ENCODE measurements around the gene PRRG2.
A peak's percentile ranks its signal among the peaks of the same experiment; 100 is the strongest.

DNA sequence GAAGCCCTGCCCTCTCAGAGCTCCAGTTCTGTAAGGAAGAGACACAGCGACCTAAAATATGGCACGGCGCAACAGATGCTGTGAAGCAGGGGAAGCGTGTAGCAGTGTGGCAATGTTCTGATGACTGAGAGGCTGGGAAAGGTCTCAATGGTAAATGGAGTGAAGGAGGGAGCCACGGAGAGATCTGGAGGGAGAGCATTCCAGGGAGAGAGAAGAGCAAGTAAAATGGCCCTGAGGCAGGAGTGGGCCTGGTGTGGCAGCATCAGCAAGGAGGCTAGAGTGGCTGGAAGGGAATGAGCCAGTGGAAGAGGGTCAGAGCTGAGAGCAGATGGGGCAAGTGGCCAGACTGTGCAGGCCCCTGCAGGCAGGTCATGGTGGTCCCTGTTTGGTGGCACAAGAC is 37.0 kb upstream of the PRRG2 start:
- TF ChIP-seq ZNF274 (IDR thresholded peaks at IDR 0.05; ENCODE audit: low read length), result no peak
- TF ChIP-seq ZNF274 (tag by site-specific recombination; IDR thresholded peaks at IDR 0.05; ENCODE audit: borderline replicate concordance), result no peak
- no peak for TF ChIP-seq ZNF350 (tag by site-specific recombination; IDR thresholded peaks at IDR 0.05)
- TF ChIP-seq ZNF747 (tag by site-specific recombination; IDR thresholded peaks at IDR 0.05), result no peak
- TF ChIP-seq, protein P1, sequence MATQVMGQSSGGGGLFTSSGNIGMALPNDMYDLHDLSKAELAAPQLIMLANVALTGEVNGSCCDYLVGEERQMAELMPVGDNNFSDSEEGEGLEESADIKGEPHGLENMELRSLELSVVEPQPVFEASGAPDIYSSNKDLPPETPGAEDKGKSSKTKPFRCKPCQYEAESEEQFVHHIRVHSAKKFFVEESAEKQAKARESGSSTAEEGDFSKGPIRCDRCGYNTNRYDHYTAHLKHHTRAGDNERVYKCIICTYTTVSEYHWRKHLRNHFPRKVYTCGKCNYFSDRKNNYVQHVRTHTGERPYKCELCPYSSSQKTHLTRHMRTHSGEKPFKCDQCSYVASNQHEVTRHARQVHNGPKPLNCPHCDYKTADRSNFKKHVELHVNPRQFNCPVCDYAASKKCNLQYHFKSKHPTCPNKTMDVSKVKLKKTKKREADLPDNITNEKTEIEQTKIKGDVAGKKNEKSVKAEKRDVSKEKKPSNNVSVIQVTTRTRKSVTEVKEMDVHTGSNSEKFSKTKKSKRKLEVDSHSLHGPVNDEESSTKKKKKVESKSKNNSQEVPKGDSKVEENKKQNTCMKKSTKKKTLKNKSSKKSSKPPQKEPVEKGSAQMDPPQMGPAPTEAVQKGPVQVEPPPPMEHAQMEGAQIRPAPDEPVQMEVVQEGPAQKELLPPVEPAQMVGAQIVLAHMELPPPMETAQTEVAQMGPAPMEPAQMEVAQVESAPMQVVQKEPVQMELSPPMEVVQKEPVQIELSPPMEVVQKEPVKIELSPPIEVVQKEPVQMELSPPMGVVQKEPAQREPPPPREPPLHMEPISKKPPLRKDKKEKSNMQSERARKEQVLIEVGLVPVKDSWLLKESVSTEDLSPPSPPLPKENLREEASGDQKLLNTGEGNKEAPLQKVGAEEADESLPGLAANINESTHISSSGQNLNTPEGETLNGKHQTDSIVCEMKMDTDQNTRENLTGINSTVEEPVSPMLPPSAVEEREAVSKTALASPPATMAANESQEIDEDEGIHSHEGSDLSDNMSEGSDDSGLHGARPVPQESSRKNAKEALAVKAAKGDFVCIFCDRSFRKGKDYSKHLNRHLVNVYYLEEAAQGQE (tag by site-specific recombination; IDR thresholded peaks at IDR 0.05), result no peak
- TF ChIP-seq, protein P2, sequence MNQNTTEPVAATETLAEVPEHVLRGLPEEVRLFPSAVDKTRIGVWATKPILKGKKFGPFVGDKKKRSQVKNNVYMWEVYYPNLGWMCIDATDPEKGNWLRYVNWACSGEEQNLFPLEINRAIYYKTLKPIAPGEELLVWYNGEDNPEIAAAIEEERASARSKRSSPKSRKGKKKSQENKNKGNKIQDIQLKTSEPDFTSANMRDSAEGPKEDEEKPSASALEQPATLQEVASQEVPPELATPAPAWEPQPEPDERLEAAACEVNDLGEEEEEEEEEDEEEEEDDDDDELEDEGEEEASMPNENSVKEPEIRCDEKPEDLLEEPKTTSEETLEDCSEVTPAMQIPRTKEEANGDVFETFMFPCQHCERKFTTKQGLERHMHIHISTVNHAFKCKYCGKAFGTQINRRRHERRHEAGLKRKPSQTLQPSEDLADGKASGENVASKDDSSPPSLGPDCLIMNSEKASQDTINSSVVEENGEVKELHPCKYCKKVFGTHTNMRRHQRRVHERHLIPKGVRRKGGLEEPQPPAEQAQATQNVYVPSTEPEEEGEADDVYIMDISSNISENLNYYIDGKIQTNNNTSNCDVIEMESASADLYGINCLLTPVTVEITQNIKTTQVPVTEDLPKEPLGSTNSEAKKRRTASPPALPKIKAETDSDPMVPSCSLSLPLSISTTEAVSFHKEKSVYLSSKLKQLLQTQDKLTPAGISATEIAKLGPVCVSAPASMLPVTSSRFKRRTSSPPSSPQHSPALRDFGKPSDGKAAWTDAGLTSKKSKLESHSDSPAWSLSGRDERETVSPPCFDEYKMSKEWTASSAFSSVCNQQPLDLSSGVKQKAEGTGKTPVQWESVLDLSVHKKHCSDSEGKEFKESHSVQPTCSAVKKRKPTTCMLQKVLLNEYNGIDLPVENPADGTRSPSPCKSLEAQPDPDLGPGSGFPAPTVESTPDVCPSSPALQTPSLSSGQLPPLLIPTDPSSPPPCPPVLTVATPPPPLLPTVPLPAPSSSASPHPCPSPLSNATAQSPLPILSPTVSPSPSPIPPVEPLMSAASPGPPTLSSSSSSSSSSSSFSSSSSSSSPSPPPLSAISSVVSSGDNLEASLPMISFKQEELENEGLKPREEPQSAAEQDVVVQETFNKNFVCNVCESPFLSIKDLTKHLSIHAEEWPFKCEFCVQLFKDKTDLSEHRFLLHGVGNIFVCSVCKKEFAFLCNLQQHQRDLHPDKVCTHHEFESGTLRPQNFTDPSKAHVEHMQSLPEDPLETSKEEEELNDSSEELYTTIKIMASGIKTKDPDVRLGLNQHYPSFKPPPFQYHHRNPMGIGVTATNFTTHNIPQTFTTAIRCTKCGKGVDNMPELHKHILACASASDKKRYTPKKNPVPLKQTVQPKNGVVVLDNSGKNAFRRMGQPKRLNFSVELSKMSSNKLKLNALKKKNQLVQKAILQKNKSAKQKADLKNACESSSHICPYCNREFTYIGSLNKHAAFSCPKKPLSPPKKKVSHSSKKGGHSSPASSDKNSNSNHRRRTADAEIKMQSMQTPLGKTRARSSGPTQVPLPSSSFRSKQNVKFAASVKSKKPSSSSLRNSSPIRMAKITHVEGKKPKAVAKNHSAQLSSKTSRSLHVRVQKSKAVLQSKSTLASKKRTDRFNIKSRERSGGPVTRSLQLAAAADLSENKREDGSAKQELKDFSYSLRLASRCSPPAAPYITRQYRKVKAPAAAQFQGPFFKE (tag by site-specific recombination; IDR thresholded peaks at IDR 0.05; ENCODE audit: borderline replicate concordance), result no peak
- TF ChIP-seq, protein P3, sequence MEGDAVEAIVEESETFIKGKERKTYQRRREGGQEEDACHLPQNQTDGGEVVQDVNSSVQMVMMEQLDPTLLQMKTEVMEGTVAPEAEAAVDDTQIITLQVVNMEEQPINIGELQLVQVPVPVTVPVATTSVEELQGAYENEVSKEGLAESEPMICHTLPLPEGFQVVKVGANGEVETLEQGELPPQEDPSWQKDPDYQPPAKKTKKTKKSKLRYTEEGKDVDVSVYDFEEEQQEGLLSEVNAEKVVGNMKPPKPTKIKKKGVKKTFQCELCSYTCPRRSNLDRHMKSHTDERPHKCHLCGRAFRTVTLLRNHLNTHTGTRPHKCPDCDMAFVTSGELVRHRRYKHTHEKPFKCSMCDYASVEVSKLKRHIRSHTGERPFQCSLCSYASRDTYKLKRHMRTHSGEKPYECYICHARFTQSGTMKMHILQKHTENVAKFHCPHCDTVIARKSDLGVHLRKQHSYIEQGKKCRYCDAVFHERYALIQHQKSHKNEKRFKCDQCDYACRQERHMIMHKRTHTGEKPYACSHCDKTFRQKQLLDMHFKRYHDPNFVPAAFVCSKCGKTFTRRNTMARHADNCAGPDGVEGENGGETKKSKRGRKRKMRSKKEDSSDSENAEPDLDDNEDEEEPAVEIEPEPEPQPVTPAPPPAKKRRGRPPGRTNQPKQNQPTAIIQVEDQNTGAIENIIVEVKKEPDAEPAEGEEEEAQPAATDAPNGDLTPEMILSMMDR (tag by site-specific recombination; IDR thresholded peaks at IDR 0.05), result no peak
- TF ChIP-seq KLF8 (tag by site-specific recombination; IDR thresholded peaks at IDR 0.05), result no peak
- TF ChIP-seq, protein P4, sequence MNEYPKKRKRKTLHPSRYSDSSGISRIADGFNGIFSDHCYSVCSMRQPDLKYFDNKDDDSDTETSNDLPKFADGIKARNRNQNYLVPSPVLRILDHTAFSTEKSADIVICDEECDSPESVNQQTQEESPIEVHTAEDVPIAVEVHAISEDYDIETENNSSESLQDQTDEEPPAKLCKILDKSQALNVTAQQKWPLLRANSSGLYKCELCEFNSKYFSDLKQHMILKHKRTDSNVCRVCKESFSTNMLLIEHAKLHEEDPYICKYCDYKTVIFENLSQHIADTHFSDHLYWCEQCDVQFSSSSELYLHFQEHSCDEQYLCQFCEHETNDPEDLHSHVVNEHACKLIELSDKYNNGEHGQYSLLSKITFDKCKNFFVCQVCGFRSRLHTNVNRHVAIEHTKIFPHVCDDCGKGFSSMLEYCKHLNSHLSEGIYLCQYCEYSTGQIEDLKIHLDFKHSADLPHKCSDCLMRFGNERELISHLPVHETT (tag by site-specific recombination; IDR thresholded peaks at IDR 0.05), result no peak
- TF ChIP-seq, protein P5, sequence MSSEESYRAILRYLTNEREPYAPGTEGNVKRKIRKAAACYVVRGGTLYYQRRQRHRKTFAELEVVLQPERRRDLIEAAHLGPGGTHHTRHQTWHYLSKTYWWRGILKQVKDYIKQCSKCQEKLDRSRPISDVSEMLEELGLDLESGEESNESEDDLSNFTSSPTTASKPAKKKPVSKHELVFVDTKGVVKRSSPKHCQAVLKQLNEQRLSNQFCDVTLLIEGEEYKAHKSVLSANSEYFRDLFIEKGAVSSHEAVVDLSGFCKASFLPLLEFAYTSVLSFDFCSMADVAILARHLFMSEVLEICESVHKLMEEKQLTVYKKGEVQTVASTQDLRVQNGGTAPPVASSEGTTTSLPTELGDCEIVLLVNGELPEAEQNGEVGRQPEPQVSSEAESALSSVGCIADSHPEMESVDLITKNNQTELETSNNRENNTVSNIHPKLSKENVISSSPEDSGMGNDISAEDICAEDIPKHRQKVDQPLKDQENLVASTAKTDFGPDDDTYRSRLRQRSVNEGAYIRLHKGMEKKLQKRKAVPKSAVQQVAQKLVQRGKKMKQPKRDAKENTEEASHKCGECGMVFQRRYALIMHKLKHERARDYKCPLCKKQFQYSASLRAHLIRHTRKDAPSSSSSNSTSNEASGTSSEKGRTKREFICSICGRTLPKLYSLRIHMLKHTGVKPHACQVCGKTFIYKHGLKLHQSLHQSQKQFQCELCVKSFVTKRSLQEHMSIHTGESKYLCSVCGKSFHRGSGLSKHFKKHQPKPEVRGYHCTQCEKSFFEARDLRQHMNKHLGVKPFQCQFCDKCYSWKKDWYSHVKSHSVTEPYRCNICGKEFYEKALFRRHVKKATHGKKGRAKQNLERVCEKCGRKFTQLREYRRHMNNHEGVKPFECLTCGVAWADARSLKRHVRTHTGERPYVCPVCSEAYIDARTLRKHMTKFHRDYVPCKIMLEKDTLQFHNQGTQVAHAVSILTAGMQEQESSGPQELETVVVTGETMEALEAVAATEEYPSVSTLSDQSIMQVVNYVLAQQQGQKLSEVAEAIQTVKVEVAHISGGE (tag by site-specific recombination; conservative IDR thresholded peaks at IDR 0.05; ENCODE audit: low read depth), result no peak
- TF ChIP-seq ZNF785 (tag by site-specific recombination; IDR thresholded peaks at IDR 0.05), result no peak
- TF ChIP-seq KLF9 (tag by site-specific recombination; IDR thresholded peaks at IDR 0.05; ENCODE audit: low read depth), result no peak
- TF ChIP-seq ZNF184 (tag by site-specific recombination; IDR thresholded peaks at IDR 0.05), result no peak
- peak; percentile 25; the same call in 1 of the 2 replicates for TF ChIP-seq ZXDB (tag by site-specific recombination; IDR thresholded peaks at IDR 0.05)

Data from HEK293 (cell line).